CD14-positive monocyte (primary cell): Measurements from ENCODE around the gene USP25. TPM values are rescaled to one million over a fixed set of nuclear protein-coding genes. Genes with fewer than 3 reads are reported as not detected.

Experiments used
- DNase-seq, 3 donors: peaks; one replicate each; pipeline ENCODE4 v3.0.0-alpha.2; 2011 to 2022
- H2AFZ ChIP-seq: 2 replicates; pipeline ENCODE4 v1.6.0; 2012; ENCODE audit warnings: mild to moderate bottlenecking, low read depth, low read length, inconsistent platforms; ENCODE audit not compliant: insufficient read depth, poor library complexity, severe bottlenecking
- H3K27ac ChIP-seq, 2 donors: 1 replicate in 1 of 2; 2 replicates in 1 of 2; pipeline ENCODE4 v1.5.1; 2012 to 2013; ENCODE audit warnings: low read length in 2 of 2, control low read depth in 1 of 2, inconsistent platforms in 1 of 2, low read depth in 1 of 2, mild to moderate bottlenecking in 1 of 2
- H3K27me3 ChIP-seq, 2 donors: one replicate each; pipeline versions ENCODE4 v1.6.0 to v1.6.1; 2011 to 2013; ENCODE audit warnings: low read length in 2 of 2; ENCODE audit not compliant: control insufficient read depth in 2 of 2, insufficient read depth in 2 of 2
- H3K36me3 ChIP-seq, 2 donors: replicated peaks in 1 of 2; 1 replicate in 1 of 2; 2 replicates in 1 of 2; pipeline versions ENCODE4 v1.5.1 to v1.6.1; 2012 to 2013; ENCODE audit warnings: low read length in 2 of 2, control low read depth in 1 of 2, inconsistent platforms in 1 of 2, mild to moderate bottlenecking in 1 of 2; ENCODE audit not compliant: insufficient read depth in 2 of 2, control insufficient read depth in 1 of 2
- H3K4me1 ChIP-seq, 2 donors: 1 replicate in 1 of 2; 2 replicates in 1 of 2; pipeline versions ENCODE4 v1.5.1 to v1.6.1; 2012 to 2013; ENCODE audit warnings: low read length in 2 of 2, control low read depth in 1 of 2, inconsistent platforms in 1 of 2, mild to moderate bottlenecking in 1 of 2, moderate library complexity in 1 of 2; ENCODE audit not compliant: insufficient read depth in 2 of 2, control insufficient read depth in 1 of 2
- H3K4me2 ChIP-seq: replicated peaks from 2 replicates; pipeline ENCODE3; 2012; ENCODE audit warnings: low read length, moderate library complexity, mild to moderate bottlenecking; ENCODE audit not compliant: poor library complexity, severe bottlenecking; ENCODE audit errors: extremely low read depth
- H3K4me3 ChIP-seq, 3 experiments: fragments of 200-600 bp in 1 of 3; sonication (generic) in 1 of 3; replicated peaks in 1 of 3; 1 replicate in 2 of 3; 2 replicates in 1 of 3; pipeline ENCODE4 v1.5.1; 2011 to 2013; ENCODE audit warnings: low read length in 3 of 3, mild to moderate bottlenecking in 3 of 3, control low read depth in 2 of 3, low read depth in 2 of 3, inconsistent platforms in 1 of 3, moderate library complexity in 1 of 3
- H3K79me2 ChIP-seq: 2 replicates; pipeline ENCODE4 v1.6.0; 2012; ENCODE audit warnings: mild to moderate bottlenecking, control low read depth, inconsistent platforms, low read length, moderate library complexity; ENCODE audit not compliant: insufficient read depth
- H3K9ac ChIP-seq: 2 replicates; pipeline ENCODE4 v1.6.0; 2017; ENCODE audit warnings: low read length, mild to moderate bottlenecking; ENCODE audit not compliant: insufficient read depth, poor library complexity, severe bottlenecking
- H3K9me3 ChIP-seq, 2 donors: replicated peaks in 1 of 2; 1 replicate in 1 of 2; 2 replicates in 1 of 2; pipeline versions ENCODE4 v1.5.1 to v1.6.1; 2012 to 2013; ENCODE audit warnings: low read length in 2 of 2, control low read depth in 1 of 2; ENCODE audit not compliant: control insufficient read depth in 1 of 2, insufficient read depth in 1 of 2
- H4K20me1 ChIP-seq: 2 replicates; pipeline ENCODE4 v1.6.0; 2012; ENCODE audit warnings: mild to moderate bottlenecking, low read length, control low read depth, moderate library complexity; ENCODE audit not compliant: insufficient read depth
- H3K27ac Mint-ChIP-seq, 7 donors: one replicate each; pipeline ENCODE4 v1.8.0; 2020; ENCODE audit warnings: mild to moderate bottlenecking in 7 of 7, mixed read lengths in 7 of 7, moderate library complexity in 6 of 7, inconsistent platforms in 2 of 7
- H3K27me3 Mint-ChIP-seq, 3 donors: one replicate each; pipeline ENCODE4 v1.8.0; 2021 to 2022; ENCODE audit warnings: low read depth in 3 of 3, mild to moderate bottlenecking in 3 of 3, mixed read lengths in 3 of 3, moderate library complexity in 3 of 3, inconsistent platforms in 1 of 3
- H3K36me3 Mint-ChIP-seq, 2 donors: one replicate each; pipeline ENCODE4 v1.8.0; 2020; ENCODE audit warnings: mixed read lengths in 2 of 2, inconsistent platforms in 1 of 2, mild to moderate bottlenecking in 1 of 2
- H3K4me1 Mint-ChIP-seq: one replicate; pipeline ENCODE4 v1.8.0; 2020; ENCODE audit warnings: mild to moderate bottlenecking, mixed read lengths
- H3K4me3 Mint-ChIP-seq, 2 donors: one replicate each; pipeline ENCODE4 v1.8.0; 2020; ENCODE audit warnings: mild to moderate bottlenecking in 2 of 2, mixed read lengths in 2 of 2, moderate library complexity in 1 of 2
- H3K9me3 Mint-ChIP-seq, 7 donors: one replicate each; pipeline ENCODE4 v1.8.0; 2020 to 2022; ENCODE audit warnings: mixed read lengths in 7 of 7, mild to moderate bottlenecking in 6 of 7, moderate library complexity in 6 of 7, inconsistent platforms in 2 of 7
- CTCF ChIP-seq: fragments of 200-600 bp; IDR thresholded peaks from one replicate; pipeline ENCODE4 v1.8.0; 2022; ENCODE audit warnings: antibody characterized with exemption, mild to moderate bottlenecking
- WGBS: methylation state at CpG from one replicate; pipeline ENCODE4 v1.1.5; 2013; ENCODE audit warnings: missing lambda C conversion rate; ENCODE audit not compliant: insufficient coverage; 5-methylcytosine and 5-hydroxymethylcytosine counted together
- intact Hi-C, 2 donors: fragments of 100-400 bp; cut with micrococcal nuclease; formaldehyde crosslinking; loops; one replicate each; pipeline versions ENCODE4 v1.15.0 to v1.15.1; 2023
- polyA plus RNA-seq, 3 donors: library from polyadenylated mRNA; depleted of rRNA in 1 of 3; unstranded in 2 of 3; stranded (reverse) in 1 of 3; fragments of 300-500 nt in 2 of 3; fragments of >200 nt in 1 of 3; fragmentation: Illumina TruSeq in 2 of 3; gene quantifications; 1 replicate in 2 of 3; 2 replicates in 1 of 3; pipeline ENCODE4 v1.2.3, GENCODE V29; 2012 to 2021

Gene USP25
- polyA plus RNA-seq, 3 donors = 7.2 to 15.6 (median 9.6) TPM

- Histone ChIP-seq H3K9ac (no peak overlapping the region), H3K9me3 (no peaks in the 10 kb centered on the region), H3K4me1 (no peaks in the 10 kb centered on the region), H4K20me1 (no peaks in the 10 kb centered on the region), H3K4me3 (no peak overlapping the region), H3K27ac (no peak overlapping the region), H3K4me2 (no peak overlapping the region), H3K27me3 (no peaks in the 10 kb centered on the region), H3K79me2 (no peaks in the 10 kb centered on the region), H3K36me3 (no peaks in the 10 kb centered on the region), H2AFZ (no peak overlapping the region)
- 90% methylated on average over 2 of the region's 5 CpGs for WGBS
- Mint-ChIP-seq H3K27ac (no peak overlapping the region), H3K9me3 (peaks cover 0 to 14% (median 7%) of the 10 kb centered on the region in 7 donors), H3K4me1 (no peaks in the 10 kb centered on the region), H3K27me3 (peaks cover 0 to 2% (median 0%) of the 10 kb centered on the region in 3 donors), H3K4me3 (no peak overlapping the region), H3K36me3 (no peaks in the 10 kb centered on the region)
- TF ChIP-seq CTCF = no peak
- intact Hi-C loops = no loop called here
- no peak for DNase-seq
Observed at GRCh38 chr21:15895142-15896106, 165.6 kb downstream of the USP25 start.

GRCh38 chr21:15896501-15896900, 166.7 kb downstream of the USP25 start:
- Histone ChIP-seq H3K4me3 (no peak overlapping the region), H3K4me2 (no peak overlapping the region), H3K36me3 (no peaks in the 10 kb centered on the region), H3K27ac (no peak overlapping the region), H4K20me1 (no peaks in the 10 kb centered on the region), H3K9me3 (no peaks in the 10 kb centered on the region), H3K27me3 (no peaks in the 10 kb centered on the region), H3K79me2 (no peaks in the 10 kb centered on the region), H3K4me1 (no peaks in the 10 kb centered on the region), H2AFZ (no peak overlapping the region), H3K9ac (no peak overlapping the region)
- Mint-ChIP-seq H3K36me3 (no peaks in the 10 kb centered on the region), H3K27ac (peak overlapping the region in 1 of 7 donors; percentile 8), H3K27me3 (peaks cover 0 to 2% (median 0%) of the 10 kb centered on the region in 3 donors), H3K4me1 (no peaks in the 10 kb centered on the region), H3K4me3 (no peak overlapping the region), H3K9me3 (peaks cover 3 to 18% (median 9%) of the 10 kb centered on the region in 7 donors)
- no peak for DNase-seq
- TF ChIP-seq CTCF = no peak
- 89% methylated on average over 2 of the region's 4 CpGs for WGBS
- intact Hi-C loops = no loop called here
